GM23338 (cell line): ENCODE data around the gene TP53BP1. TPM values are rescaled to one million over a fixed set of nuclear protein-coding genes. Genes with fewer than 3 reads are reported as not detected.

Experiments
- ATAC-seq: fragments of 200-7000 bp; cut with Tn5 transposase; 3 replicates; pipeline ENCODE4 v1.9.1; 2020
- DNase-seq: peaks from one replicate; pipeline ENCODE4 v3.0.0-alpha.2; 2015; ENCODE audit warnings: low spot score
- H2AFZ ChIP-seq: fragments of 200-600 bp; sonication (generic); 2 replicates; pipeline ENCODE4 v1.8.0; 2016; ENCODE audit warnings: antibody characterized with exemption, mild to moderate bottlenecking, moderate library complexity
- H3F3A ChIP-seq: fragments of 200-600 bp; sonication (generic); replicated peaks from 2 replicates; pipeline ENCODE4 v1.8.0; 2017; ENCODE audit warnings: antibody characterized with exemption, mixed run types, low read depth
- H3K27ac ChIP-seq: fragments of 200-600 bp; sonication (generic); 2 replicates; pipeline ENCODE4 v1.6.1; 2016; ENCODE audit warnings: low read depth
- H3K27me3 ChIP-seq: fragments of 200-600 bp; sonication (generic); 2 replicates; pipeline ENCODE4 v1.8.0; 2016; ENCODE audit warnings: mild to moderate bottlenecking, mixed run types, moderate library complexity; ENCODE audit not compliant: insufficient read depth
- H3K36me3 ChIP-seq: fragments of 200-600 bp; sonication (generic); 2 replicates; pipeline ENCODE4 v1.8.0; 2016; ENCODE audit warnings: mild to moderate bottlenecking; ENCODE audit not compliant: insufficient read depth
- H3K4me1 ChIP-seq: fragments of 200-600 bp; sonication (generic); 2 replicates; pipeline ENCODE4 v1.8.0; 2016; ENCODE audit warnings: mild to moderate bottlenecking, moderate library complexity; ENCODE audit not compliant: insufficient read depth
- H3K4me2 ChIP-seq: fragments of 200-600 bp; sonication (generic); 2 replicates; pipeline ENCODE4 v1.7.1; 2017; ENCODE audit warnings: mixed run types
- H3K4me3 ChIP-seq: fragments of 200-600 bp; sonication (generic); 2 replicates; pipeline ENCODE4 v1.6.1; 2016; ENCODE audit warnings: mixed run types
- H3K79me2 ChIP-seq: fragments of 200-600 bp; sonication (generic); replicated peaks from 2 replicates; pipeline ENCODE4 v1.8.0; 2017; ENCODE audit warnings: mild to moderate bottlenecking; ENCODE audit not compliant: insufficient read depth
- H3K9me2 ChIP-seq: fragments of 200-600 bp; sonication (generic); 2 replicates; pipeline ENCODE4 v1.8.0; 2017; ENCODE audit not compliant: insufficient read depth
- H4K20me1 ChIP-seq: fragments of 200-600 bp; sonication (generic); replicated peaks from 2 replicates; pipeline ENCODE4 v1.8.0; 2017; ENCODE audit warnings: mild to moderate bottlenecking; ENCODE audit not compliant: insufficient read depth
- H3K27ac Mint-ChIP-seq: 2 replicates; pipeline ENCODE4 v1.8.0; 2020; ENCODE audit warnings: inconsistent platforms, mild to moderate bottlenecking, moderate library complexity, mixed read lengths
- H3K27me3 Mint-ChIP-seq: 3 replicates; pipeline ENCODE4 v1.8.0; 2022; ENCODE audit warnings: low read depth, mild to moderate bottlenecking, moderate library complexity, mixed read lengths, inconsistent platforms; ENCODE audit not compliant: insufficient read depth, poor library complexity
- H3K36me3 Mint-ChIP-seq: 3 replicates; pipeline ENCODE4 v1.8.0; 2021; ENCODE audit warnings: low read depth, mild to moderate bottlenecking, inconsistent platforms, moderate library complexity, mixed read lengths
- H3K4me1 Mint-ChIP-seq: 3 replicates; pipeline ENCODE4 v1.8.0; 2020; ENCODE audit warnings: mild to moderate bottlenecking, inconsistent platforms, mixed read lengths
- H3K4me3 Mint-ChIP-seq: 3 replicates; pipeline ENCODE4 v1.8.0; 2021; ENCODE audit warnings: moderate library complexity, mild to moderate bottlenecking, inconsistent platforms, mixed read lengths
- H3K9me3 Mint-ChIP-seq: 3 replicates; pipeline ENCODE4 v1.8.0; 2020; ENCODE audit warnings: moderate library complexity, mild to moderate bottlenecking, inconsistent platforms, mixed read lengths
- CREB1 ChIP-seq: fragments of 250-450 bp; sonication (Bioruptor Pico); IDR thresholded peaks from 2 replicates; pipeline ENCODE4 v1.5.0; 2020; ENCODE audit warnings: low read depth, mild to moderate bottlenecking, moderate library complexity
- EZH2 ChIP-seq: fragments of 200-600 bp; sonication (generic); IDR thresholded peaks from one replicate; pipeline ENCODE4 v1.8.0; 2017; ENCODE audit warnings: antibody characterized with exemption, mild to moderate bottlenecking, low read depth; ENCODE audit not compliant: unreplicated experiment
- EZH2phosphoT487 ChIP-seq: fragments of 200-600 bp; sonication (generic); IDR thresholded peaks from one replicate; pipeline ENCODE4 v1.8.1; 2018; ENCODE audit warnings: antibody characterized with exemption; ENCODE audit not compliant: unreplicated experiment
- JUNB ChIP-seq: IDR thresholded peaks from one replicate; pipeline ENCODE4 v1.6.1; 2016; ENCODE audit warnings: antibody characterized with exemption; ENCODE audit not compliant: unreplicated experiment
- NANOG ChIP-seq: IDR thresholded peaks from 2 replicates; pipeline ENCODE4 v1.6.1; 2016; ENCODE audit warnings: antibody characterized with exemption, borderline replicate concordance
- POLR2AphosphoS5 ChIP-seq: IDR thresholded peaks from 2 replicates; pipeline ENCODE4 v1.6.1; 2016; ENCODE audit warnings: antibody characterized with exemption, low read depth
- STAT1 ChIP-seq: IDR thresholded peaks from one replicate; pipeline ENCODE4 v1.6.1; 2016; ENCODE audit warnings: antibody characterized with exemption; ENCODE audit not compliant: unreplicated experiment
- ZNF114 ChIP-seq: fragments of 250-450 bp; sonication (Bioruptor Pico); IDR thresholded peaks from 2 replicates; pipeline ENCODE4 v1.5.0; 2020; ENCODE audit warnings: mild to moderate bottlenecking, moderate library complexity
- ZNF331 ChIP-seq: fragments of 250-450 bp; sonication (Bioruptor Pico); IDR thresholded peaks from 2 replicates; pipeline ENCODE4 v1.5.0; 2020; ENCODE audit warnings: low read depth, mild to moderate bottlenecking, moderate library complexity
- polyA plus RNA-seq: library from polyadenylated mRNA; unstranded; fragments of >200 nt; fragmentation: Nextera tagmentation; extraction: Ambion mirVana; gene quantifications from 2 replicates; pipeline ENCODE4 v1.2.1, GENCODE V29; 2016
- total RNA-seq: library from RNA; depleted of rRNA; stranded (reverse); fragments of >200 nt; shearing (Covaris generic); gene quantifications from 2 replicates; pipeline ENCODE4 v1.2.3, GENCODE V29; 2014
- TF ChIP-seq, protein P1 (sequence below): IDR thresholded peaks from 2 replicates; pipeline ENCODE4 v1.6.1; 2016; ENCODE audit warnings: antibody characterized with exemption
- TF ChIP-seq, protein P2 (sequence below): fragments of 250-450 bp; sonication (Bioruptor Pico); IDR thresholded peaks from 2 replicates; pipeline ENCODE4 v1.5.0; 2020; ENCODE audit warnings: mild to moderate bottlenecking, moderate library complexity
- TF ChIP-seq, protein P3 (sequence below): IDR thresholded peaks from one replicate; pipeline ENCODE4 v1.6.1; 2018; ENCODE audit warnings: antibody characterized with exemption; ENCODE audit not compliant: unreplicated experiment

TP53BP1 gene
- total and polyA plus RNA-seq, 2 experiments from 2014 or later, result 17.7 to 81.3 TPM

DNA sequence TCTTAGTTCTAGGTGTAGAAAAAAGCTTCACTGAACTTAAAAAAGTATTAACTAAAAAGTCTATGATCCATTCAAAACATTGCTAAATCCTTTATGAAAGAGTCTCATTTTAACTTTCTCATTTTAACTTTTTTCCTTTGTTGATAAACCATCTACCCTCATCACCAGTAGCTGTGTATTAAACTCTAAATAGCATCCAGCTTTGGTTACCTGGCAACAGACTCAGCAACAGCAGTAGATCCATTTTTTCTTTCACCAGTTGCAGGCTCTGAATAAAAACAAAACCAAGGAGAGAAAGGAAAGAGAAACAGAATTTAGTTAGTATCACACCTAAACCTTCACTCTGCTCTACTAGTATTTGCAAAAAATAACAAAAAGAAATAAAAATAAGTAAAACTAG, 51.6 kb downstream of the TP53BP1 start:
- ATAC-seq, result no peak
- no peak overlapping the region for H3K4me3 Mint-ChIP-seq
- no peaks in the 10 kb centered on the region for H3K9me3 Mint-ChIP-seq
- peak overlapping the region; percentile 72 for H3K27ac ChIP-seq
- H3K79me2 ChIP-seq, result no peaks in the 10 kb centered on the region
- peaks cover 7% of the 10 kb centered on the region; the same call in 2 of the 3 replicates for H3K4me1 Mint-ChIP-seq
- H3K27ac Mint-ChIP-seq, result peak overlapping the region; percentile 90
- no peak overlapping the region for H3K4me3 ChIP-seq
- no peak for DNase-seq
- no peak overlapping the region for H3K4me2 ChIP-seq
- TF ChIP-seq EZH2phosphoT487 (no peak), EZH2 (no peak), ZNF114 (no peak), JUNB (no peak), ZNF331 (CRISPR knock-in tag) (no peak), STAT1 (no peak), CREB1 (CRISPR knock-in tag) (no peak), POLR2AphosphoS5 (no peak), NANOG (no peak)
- TF ChIP-seq, protein P1, sequence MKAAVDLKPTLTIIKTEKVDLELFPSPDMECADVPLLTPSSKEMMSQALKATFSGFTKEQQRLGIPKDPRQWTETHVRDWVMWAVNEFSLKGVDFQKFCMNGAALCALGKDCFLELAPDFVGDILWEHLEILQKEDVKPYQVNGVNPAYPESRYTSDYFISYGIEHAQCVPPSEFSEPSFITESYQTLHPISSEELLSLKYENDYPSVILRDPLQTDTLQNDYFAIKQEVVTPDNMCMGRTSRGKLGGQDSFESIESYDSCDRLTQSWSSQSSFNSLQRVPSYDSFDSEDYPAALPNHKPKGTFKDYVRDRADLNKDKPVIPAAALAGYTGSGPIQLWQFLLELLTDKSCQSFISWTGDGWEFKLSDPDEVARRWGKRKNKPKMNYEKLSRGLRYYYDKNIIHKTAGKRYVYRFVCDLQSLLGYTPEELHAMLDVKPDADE, result no peak
- TF ChIP-seq, protein P2, sequence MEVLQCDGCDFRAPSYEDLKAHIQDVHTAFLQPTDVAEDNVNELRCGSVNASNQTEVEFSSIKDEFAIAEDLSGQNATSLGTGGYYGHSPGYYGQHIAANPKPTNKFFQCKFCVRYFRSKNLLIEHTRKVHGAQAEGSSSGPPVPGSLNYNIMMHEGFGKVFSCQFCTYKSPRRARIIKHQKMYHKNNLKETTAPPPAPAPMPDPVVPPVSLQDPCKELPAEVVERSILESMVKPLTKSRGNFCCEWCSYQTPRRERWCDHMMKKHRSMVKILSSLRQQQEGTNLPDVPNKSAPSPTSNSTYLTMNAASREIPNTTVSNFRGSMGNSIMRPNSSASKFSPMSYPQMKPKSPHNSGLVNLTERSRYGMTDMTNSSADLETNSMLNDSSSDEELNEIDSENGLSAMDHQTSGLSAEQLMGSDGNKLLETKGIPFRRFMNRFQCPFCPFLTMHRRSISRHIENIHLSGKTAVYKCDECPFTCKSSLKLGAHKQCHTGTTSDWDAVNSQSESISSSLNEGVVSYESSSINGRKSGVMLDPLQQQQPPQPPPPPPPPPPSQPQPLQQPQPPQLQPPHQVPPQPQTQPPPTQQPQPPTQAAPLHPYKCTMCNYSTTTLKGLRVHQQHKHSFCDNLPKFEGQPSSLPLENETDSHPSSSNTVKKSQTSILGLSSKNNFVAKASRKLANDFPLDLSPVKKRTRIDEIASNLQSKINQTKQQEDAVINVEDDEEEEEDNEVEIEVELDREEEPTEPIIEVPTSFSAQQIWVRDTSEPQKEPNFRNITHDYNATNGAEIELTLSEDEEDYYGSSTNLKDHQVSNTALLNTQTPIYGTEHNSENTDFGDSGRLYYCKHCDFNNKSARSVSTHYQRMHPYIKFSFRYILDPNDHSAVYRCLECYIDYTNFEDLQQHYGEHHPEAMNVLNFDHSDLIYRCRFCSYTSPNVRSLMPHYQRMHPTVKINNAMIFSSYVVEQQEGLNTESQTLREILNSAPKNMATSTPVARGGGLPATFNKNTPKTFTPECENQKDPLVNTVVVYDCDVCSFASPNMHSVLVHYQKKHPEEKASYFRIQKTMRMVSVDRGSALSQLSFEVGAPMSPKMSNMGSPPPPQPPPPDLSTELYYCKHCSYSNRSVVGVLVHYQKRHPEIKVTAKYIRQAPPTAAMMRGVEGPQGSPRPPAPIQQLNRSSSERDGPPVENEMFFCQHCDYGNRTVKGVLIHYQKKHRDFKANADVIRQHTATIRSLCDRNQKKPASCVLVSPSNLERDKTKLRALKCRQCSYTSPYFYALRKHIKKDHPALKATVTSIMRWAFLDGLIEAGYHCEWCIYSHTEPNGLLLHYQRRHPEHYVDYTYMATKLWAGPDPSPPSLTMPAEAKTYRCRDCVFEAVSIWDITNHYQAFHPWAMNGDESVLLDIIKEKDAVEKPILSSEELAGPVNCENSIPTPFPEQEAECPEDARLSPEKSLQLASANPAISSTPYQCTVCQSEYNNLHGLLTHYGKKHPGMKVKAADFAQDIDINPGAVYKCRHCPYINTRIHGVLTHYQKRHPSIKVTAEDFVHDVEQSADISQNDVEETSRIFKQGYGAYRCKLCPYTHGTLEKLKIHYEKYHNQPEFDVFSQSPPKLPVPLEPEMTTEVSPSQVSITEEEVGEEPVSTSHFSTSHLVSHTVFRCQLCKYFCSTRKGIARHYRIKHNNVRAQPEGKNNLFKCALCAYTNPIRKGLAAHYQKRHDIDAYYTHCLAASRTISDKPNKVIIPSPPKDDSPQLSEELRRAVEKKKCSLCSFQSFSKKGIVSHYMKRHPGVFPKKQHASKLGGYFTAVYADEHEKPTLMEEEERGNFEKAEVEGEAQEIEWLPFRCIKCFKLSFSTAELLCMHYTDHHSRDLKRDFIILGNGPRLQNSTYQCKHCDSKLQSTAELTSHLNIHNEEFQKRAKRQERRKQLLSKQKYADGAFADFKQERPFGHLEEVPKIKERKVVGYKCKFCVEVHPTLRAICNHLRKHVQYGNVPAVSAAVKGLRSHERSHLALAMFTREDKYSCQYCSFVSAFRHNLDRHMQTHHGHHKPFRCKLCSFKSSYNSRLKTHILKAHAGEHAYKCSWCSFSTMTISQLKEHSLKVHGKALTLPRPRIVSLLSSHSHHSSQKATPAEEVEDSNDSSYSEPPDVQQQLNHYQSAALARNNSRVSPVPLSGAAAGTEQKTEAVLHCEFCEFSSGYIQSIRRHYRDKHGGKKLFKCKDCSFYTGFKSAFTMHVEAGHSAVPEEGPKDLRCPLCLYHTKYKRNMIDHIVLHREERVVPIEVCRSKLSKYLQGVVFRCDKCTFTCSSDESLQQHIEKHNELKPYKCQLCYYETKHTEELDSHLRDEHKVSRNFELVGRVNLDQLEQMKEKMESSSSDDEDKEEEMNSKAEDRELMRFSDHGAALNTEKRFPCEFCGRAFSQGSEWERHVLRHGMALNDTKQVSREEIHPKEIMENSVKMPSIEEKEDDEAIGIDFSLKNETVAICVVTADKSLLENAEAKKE, result no peak
- TF ChIP-seq, protein P3, sequence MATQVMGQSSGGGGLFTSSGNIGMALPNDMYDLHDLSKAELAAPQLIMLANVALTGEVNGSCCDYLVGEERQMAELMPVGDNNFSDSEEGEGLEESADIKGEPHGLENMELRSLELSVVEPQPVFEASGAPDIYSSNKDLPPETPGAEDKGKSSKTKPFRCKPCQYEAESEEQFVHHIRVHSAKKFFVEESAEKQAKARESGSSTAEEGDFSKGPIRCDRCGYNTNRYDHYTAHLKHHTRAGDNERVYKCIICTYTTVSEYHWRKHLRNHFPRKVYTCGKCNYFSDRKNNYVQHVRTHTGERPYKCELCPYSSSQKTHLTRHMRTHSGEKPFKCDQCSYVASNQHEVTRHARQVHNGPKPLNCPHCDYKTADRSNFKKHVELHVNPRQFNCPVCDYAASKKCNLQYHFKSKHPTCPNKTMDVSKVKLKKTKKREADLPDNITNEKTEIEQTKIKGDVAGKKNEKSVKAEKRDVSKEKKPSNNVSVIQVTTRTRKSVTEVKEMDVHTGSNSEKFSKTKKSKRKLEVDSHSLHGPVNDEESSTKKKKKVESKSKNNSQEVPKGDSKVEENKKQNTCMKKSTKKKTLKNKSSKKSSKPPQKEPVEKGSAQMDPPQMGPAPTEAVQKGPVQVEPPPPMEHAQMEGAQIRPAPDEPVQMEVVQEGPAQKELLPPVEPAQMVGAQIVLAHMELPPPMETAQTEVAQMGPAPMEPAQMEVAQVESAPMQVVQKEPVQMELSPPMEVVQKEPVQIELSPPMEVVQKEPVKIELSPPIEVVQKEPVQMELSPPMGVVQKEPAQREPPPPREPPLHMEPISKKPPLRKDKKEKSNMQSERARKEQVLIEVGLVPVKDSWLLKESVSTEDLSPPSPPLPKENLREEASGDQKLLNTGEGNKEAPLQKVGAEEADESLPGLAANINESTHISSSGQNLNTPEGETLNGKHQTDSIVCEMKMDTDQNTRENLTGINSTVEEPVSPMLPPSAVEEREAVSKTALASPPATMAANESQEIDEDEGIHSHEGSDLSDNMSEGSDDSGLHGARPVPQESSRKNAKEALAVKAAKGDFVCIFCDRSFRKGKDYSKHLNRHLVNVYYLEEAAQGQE, result no peak
- no peak overlapping the region for H2AFZ ChIP-seq
- H3K36me3 ChIP-seq, result peaks cover 27% of the 10 kb centered on the region
- peaks cover 73% of the 10 kb centered on the region for H3K36me3 Mint-ChIP-seq
- H4K20me1 ChIP-seq, result peaks cover 14% of the 10 kb centered on the region; the same call in 1 of the 2 replicates
- no peaks in the 10 kb centered on the region for H3K4me1 ChIP-seq
- H3F3A ChIP-seq, result no peaks in the 10 kb centered on the region
- H3K9me2 ChIP-seq, result no peaks in the 10 kb centered on the region
- peaks cover 1% of the 10 kb centered on the region for H3K27me3 Mint-ChIP-seq
- H3K27me3 ChIP-seq, result no peaks in the 10 kb centered on the region
